Neuronal stem cell (in vitro differentiated cells): ENCODE data around the gene ADAD2.

ENCODE experiments used
- DNase-seq: peaks from one replicate; pipeline ENCODE4 v3.0.0-alpha.2; 2013; ENCODE audit warnings: low spot score
- H2AFZ ChIP-seq: one replicate; pipeline ENCODE4 v1.6.1; 2013; ENCODE audit warnings: mild to moderate bottlenecking, low read length, inconsistent platforms
- H2AK5ac ChIP-seq: 2 replicates; pipeline ENCODE4 v1.6.1; 2013; ENCODE audit warnings: low read depth, mild to moderate bottlenecking, inconsistent platforms, low read length, moderate library complexity, mixed read lengths
- H2BK120ac ChIP-seq: 2 replicates; pipeline ENCODE4 v1.6.1; 2013; ENCODE audit warnings: low read depth, mild to moderate bottlenecking, inconsistent platforms, low read length, moderate library complexity, mixed read lengths
- H2BK12ac ChIP-seq: one replicate; pipeline ENCODE4 v1.6.1; 2013; ENCODE audit warnings: low read length, inconsistent platforms
- H2BK15ac ChIP-seq: 2 replicates; pipeline ENCODE4 v1.6.1; 2013; ENCODE audit warnings: mild to moderate bottlenecking, low read length, inconsistent platforms, mixed read lengths
- H2BK5ac ChIP-seq: one replicate; pipeline ENCODE4 v1.6.1; 2013; ENCODE audit warnings: inconsistent platforms, mild to moderate bottlenecking, low read length, moderate library complexity
- H3K14ac ChIP-seq: one replicate; pipeline ENCODE4 v1.6.1; 2013; ENCODE audit warnings: low read length, inconsistent platforms
- H3K18ac ChIP-seq: 2 replicates; pipeline ENCODE4 v1.6.1; 2013; ENCODE audit warnings: low read length, inconsistent platforms
- H3K23ac ChIP-seq: 2 replicates; pipeline ENCODE4 v1.6.1; 2013; ENCODE audit warnings: low read depth, mild to moderate bottlenecking, mixed read lengths, low read length, inconsistent platforms; ENCODE audit not compliant: poor library complexity
- H3K27ac ChIP-seq: replicated peaks from 3 replicates; pipeline ENCODE4 v1.5.1; 2013; ENCODE audit warnings: low read length, inconsistent platforms
- H3K27me3 ChIP-seq, 3 experiments: 2 replicates each; pipeline ENCODE4 v1.6.1; 2013; ENCODE audit warnings: low read length in 3 of 3, mild to moderate bottlenecking in 2 of 3, inconsistent platforms in 1 of 3, low read depth in 1 of 3, mixed read lengths in 1 of 3, moderate library complexity in 1 of 3; ENCODE audit not compliant: control insufficient read depth in 3 of 3, insufficient read depth in 3 of 3
- H3K36me3 ChIP-seq, 2 donors: replicated peaks in 1 of 2; 2 replicates each; pipeline ENCODE4 v1.6.1; 2013; ENCODE audit warnings: low read length in 2 of 2; ENCODE audit not compliant: control insufficient read depth in 2 of 2, insufficient read depth in 2 of 2
- H3K4ac ChIP-seq: 2 replicates; pipeline ENCODE4 v1.6.1; 2013; ENCODE audit warnings: inconsistent platforms, mild to moderate bottlenecking, low read length, moderate library complexity
- H3K4me1 ChIP-seq, 2 donors: 1 replicate in 1 of 2; 2 replicates in 1 of 2; pipeline ENCODE4 v1.6.1; 2013; ENCODE audit warnings: low read length in 2 of 2, low read depth in 1 of 2; ENCODE audit not compliant: control insufficient read depth in 2 of 2, insufficient read depth in 1 of 2
- H3K4me2 ChIP-seq: one replicate; pipeline ENCODE4 v1.6.1; 2013; ENCODE audit warnings: mild to moderate bottlenecking, low read length, inconsistent platforms; ENCODE audit not compliant: insufficient read depth, poor library complexity, severe bottlenecking
- H3K4me3 ChIP-seq, 2 donors: 2 replicates each; pipeline ENCODE4 v1.5.1; 2013; ENCODE audit warnings: low read length in 2 of 2, mild to moderate bottlenecking in 2 of 2, inconsistent platforms in 1 of 2, moderate library complexity in 1 of 2
- H3K79me1 ChIP-seq: one replicate; pipeline ENCODE4 v1.6.1; 2013; ENCODE audit warnings: low read depth, mild to moderate bottlenecking, inconsistent platforms, low read length, moderate library complexity
- H3K9ac ChIP-seq: one replicate; pipeline ENCODE4 v1.6.1; 2013; ENCODE audit warnings: mild to moderate bottlenecking, low read depth, low read length, inconsistent platforms; ENCODE audit not compliant: poor library complexity
- H3K9me3 ChIP-seq, 2 donors: replicated peaks in 1 of 2; 2 replicates each; pipeline versions ENCODE3 to v1.6.1; 2013; ENCODE audit warnings: low read length in 2 of 2, mild to moderate bottlenecking in 2 of 2, inconsistent platforms in 1 of 2, low read depth in 1 of 2, mixed read lengths in 1 of 2, moderate library complexity in 1 of 2; ENCODE audit not compliant: control insufficient read depth in 2 of 2, insufficient read depth in 1 of 2
- H4K8ac ChIP-seq: one replicate; pipeline ENCODE4 v1.6.1; 2013; ENCODE audit warnings: low read depth, mild to moderate bottlenecking, inconsistent platforms, low read length, moderate library complexity
- H4K91ac ChIP-seq: one replicate; pipeline ENCODE4 v1.6.1; 2013; ENCODE audit warnings: low read length, low read depth, mild to moderate bottlenecking, inconsistent platforms; ENCODE audit not compliant: poor library complexity
- WGBS, 2 donors: extraction: QIAGEN DNeasy Blood & Tissue Kit; methylation state at CpG; one replicate each; pipeline ENCODE4 v1.1.7; 2013; ENCODE audit warnings: missing lambda C conversion rate in 2 of 2, mixed read lengths in 1 of 2; ENCODE audit not compliant: insufficient read length in 2 of 2, insufficient replicate concordance in 1 of 2; ENCODE audit errors: extremely low coverage in 2 of 2; 5-methylcytosine and 5-hydroxymethylcytosine counted together

ADAD2 gene

GRCh38 chr16:84237994-84238750 is 47.2 kb downstream of the ADAD2 start:
- Histone ChIP-seq H4K8ac (no peak overlapping the region), H2BK12ac (no peak overlapping the region), H3K27me3 (peaks cover 0 to 20% (median 0%) of the 10 kb centered on the region in 3 experiments), H3K9me3 (no peaks in the 10 kb centered on the region), H2AK5ac (no peak overlapping the region), H3K4me2 (no peak overlapping the region), H2BK5ac (no peak overlapping the region), H3K4ac (no peak overlapping the region), H3K14ac (no peak overlapping the region), H3K4me3 (no peak overlapping the region), H3K4me1 (peaks cover 2 to 23% of the 10 kb centered on the region in 2 donors), H4K91ac (no peak overlapping the region), H3K9ac (no peak overlapping the region), H2BK15ac (no peak overlapping the region), H2AFZ (no peak overlapping the region), H3K18ac (no peak overlapping the region), H2BK120ac (no peak overlapping the region), H3K79me1 (no peaks in the 10 kb centered on the region), H3K36me3 (no peaks in the 10 kb centered on the region), H3K27ac (no peak overlapping the region), H3K23ac (no peak overlapping the region)
- no CpG with 5 or more reads among the region's 17 CpGs for WGBS, 2 donors
- no peak for DNase-seq

GRCh38 chr16:84239141-84239769 is 48.3 kb downstream of the ADAD2 start:
- peaks cover 2 to 23% of the 10 kb centered on the region in 2 donors for H3K4me1 ChIP-seq
- no peak overlapping the region for H3K4me3 ChIP-seq
- H2AFZ ChIP-seq = no peak overlapping the region
- H3K4me2 ChIP-seq = no peak overlapping the region
- DNase-seq = no peak
- H3K27me3 ChIP-seq = peaks cover 0 to 20% (median 1%) of the 10 kb centered on the region in 3 experiments
- no peaks in the 10 kb centered on the region for H3K79me1 ChIP-seq
- H3K36me3 ChIP-seq = no peaks in the 10 kb centered on the region
- H2AK5ac ChIP-seq = no peak overlapping the region
- no peak overlapping the region for H2BK5ac ChIP-seq
- no peak overlapping the region for H2BK120ac ChIP-seq
- H2BK15ac ChIP-seq = no peak overlapping the region
- no peak overlapping the region for H3K14ac ChIP-seq
- no peak overlapping the region for H4K8ac ChIP-seq
- no peak overlapping the region for H3K9ac ChIP-seq
- WGBS, 2 donors = no CpG with 5 or more reads among the region's 10 CpGs
- no peak overlapping the region for H3K23ac ChIP-seq
- H3K4ac ChIP-seq = no peak overlapping the region
- no peak overlapping the region for H3K27ac ChIP-seq
- H2BK12ac ChIP-seq = no peak overlapping the region
- no peak overlapping the region for H4K91ac ChIP-seq
- no peak overlapping the region for H3K18ac ChIP-seq
- H3K9me3 ChIP-seq = peaks cover 0 to 2% of the 10 kb centered on the region in 2 donors

- Histone ChIP-seq H3K23ac (no peak within 1 kb of the TSS), H3K9me3 (peaks cover under 1 to 2% of the 10 kb centered on the region in 2 donors), H3K27me3 (peaks cover 0 to 20% (median 1%) of the 10 kb centered on the region in 3 experiments), H3K27ac (no peak within 1 kb of the TSS), H3K14ac (no peak within 1 kb of the TSS), H2BK5ac (no peak within 1 kb of the TSS), H4K8ac (no peak within 1 kb of the TSS), H4K91ac (no peak within 1 kb of the TSS), H3K9ac (no peak within 1 kb of the TSS), H2AFZ (no peak within 1 kb of the TSS), H2AK5ac (no peak within 1 kb of the TSS), H3K4me3 (no peak within 1 kb of the TSS), H3K4me1 (peaks cover 0 to 17% of the 10 kb centered on the region in 2 donors), H2BK12ac (no peak within 1 kb of the TSS), H2BK120ac (no peak within 1 kb of the TSS), H3K18ac (no peak within 1 kb of the TSS), H3K4ac (no peak within 1 kb of the TSS), H3K36me3 (peaks cover 0 to under 1% of the 10 kb centered on the region in 2 donors), H2BK15ac (no peak within 1 kb of the TSS), H3K79me1 (no peaks in the 10 kb centered on the region), H3K4me2 (no peak within 1 kb of the TSS)
- no CpG with 5 or more reads among the region's 7 CpGs for WGBS, 2 donors
- DNase-seq = no peak
Observed at GRCh38 chr16:84239909-84240308, 49.0 kb downstream of the ADAD2 start, which contains the start of gene KCNG4. Gene KCNG4 (minus strand): TSS chr16:84240012. CDS start chr16:84237485, 2,527 bp downstream.

- no CpG with 5 or more reads among the region's 2 CpGs for WGBS, 2 donors
- no peak overlapping the region for H3K27ac ChIP-seq
- no peak overlapping the region for H2BK12ac ChIP-seq
- H3K4me3 ChIP-seq = no peak overlapping the region
- H2BK5ac ChIP-seq = no peak overlapping the region
- peaks cover 0 to 25% (median 1%) of the 10 kb centered on the region in 3 experiments for H3K27me3 ChIP-seq
- no peak overlapping the region for H3K18ac ChIP-seq
- peaks cover 0 to 2% of the 10 kb centered on the region in 2 donors for H3K36me3 ChIP-seq
- no peak overlapping the region for H2AFZ ChIP-seq
- no peak for DNase-seq
- H3K79me1 ChIP-seq = no peaks in the 10 kb centered on the region
- H3K14ac ChIP-seq = no peak overlapping the region
- H3K9ac ChIP-seq = no peak overlapping the region
- H3K4ac ChIP-seq = no peak overlapping the region
- H3K9me3 ChIP-seq = peaks cover 2% of the 10 kb centered on the region in 2 donors
- no peak overlapping the region for H4K91ac ChIP-seq
- no peak overlapping the region for H4K8ac ChIP-seq
- H2AK5ac ChIP-seq = no peak overlapping the region
- no peak overlapping the region for H3K4me2 ChIP-seq
- H3K23ac ChIP-seq = no peak overlapping the region
- H3K4me1 ChIP-seq = peaks cover 0 to 11% of the 10 kb centered on the region in 2 donors
- H2BK15ac ChIP-seq = no peak overlapping the region
- no peak overlapping the region for H2BK120ac ChIP-seq
Observed at GRCh38 chr16:84240455-84240854, 49.5 kb downstream of the ADAD2 start.
